Neural crest cell (in vitro differentiated cells): Measurements from ENCODE around the gene PAX7. TPM values are rescaled to one million over a fixed set of nuclear protein-coding genes. Genes with fewer than 3 reads are reported as not detected.
A peak's percentile ranks its signal among the peaks of the same experiment; 100 is the strongest.

Experiments used
- DNase-seq: peaks from one replicate; pipeline ENCODE4 v3.0.0; 2021; ENCODE audit warnings: low read depth, mixed read lengths, low spot score
- H3K27ac Mint-ChIP-seq: one replicate; pipeline ENCODE4 v1.8.0; 2021; ENCODE audit warnings: mild to moderate bottlenecking, mixed read lengths; ENCODE audit not compliant: unreplicated experiment
- H3K27me3 Mint-ChIP-seq: 2 replicates; pipeline ENCODE4 v1.8.0; 2021; ENCODE audit warnings: low read depth, mild to moderate bottlenecking, mixed read lengths
- H3K36me3 Mint-ChIP-seq: 2 replicates; pipeline ENCODE4 v1.8.0; 2021; ENCODE audit warnings: low read depth, mild to moderate bottlenecking, mixed read lengths
- H3K4me1 Mint-ChIP-seq: 2 replicates; pipeline ENCODE4 v1.8.0; 2021; ENCODE audit warnings: mixed read lengths
- H3K4me3 Mint-ChIP-seq: one replicate; pipeline ENCODE4 v1.8.0; 2021; ENCODE audit warnings: mild to moderate bottlenecking, mixed read lengths
- H3K9me3 Mint-ChIP-seq: 2 replicates; pipeline ENCODE4 v1.8.0; 2021; ENCODE audit warnings: mixed read lengths
- total RNA-seq: library from RNA; stranded (reverse); gene quantifications from 2 replicates; pipeline ENCODE4 v1.2.1, GENCODE V29; 2021
- TF ChIP-seq, protein P1 (sequence below): fragments of 200-600 bp; sonication (generic); conservative IDR thresholded peaks from 2 replicates; pipeline ENCODE4 v1.5.0; 2021; ENCODE audit warnings: antibody characterized with exemption, mild to moderate bottlenecking

Gene PAX7
- total RNA-seq, 1 donor from 2014 or later, result 10.9 TPM

DNA sequence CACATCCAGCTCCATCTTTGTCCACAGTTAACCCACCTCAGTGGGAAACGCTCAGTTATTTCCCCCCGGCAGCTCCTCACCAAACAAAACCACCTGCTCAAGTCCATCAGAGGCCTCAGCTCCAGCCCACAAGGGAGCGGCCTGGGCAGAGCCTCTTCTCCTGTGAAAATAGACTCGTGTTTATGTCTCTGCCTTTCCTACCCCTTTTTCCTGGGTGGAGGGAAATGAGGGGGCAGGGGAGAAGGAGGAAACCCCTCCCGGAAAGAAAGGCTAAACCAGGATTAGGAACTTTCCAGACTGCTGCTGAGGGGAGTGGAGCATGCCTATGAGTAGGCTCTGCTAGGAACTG lies 81.6 kb downstream of the PAX7 start:
- Mint-ChIP-seq H3K27ac (no peak overlapping the region), H3K36me3 (no peaks in the 10 kb centered on the region), H3K27me3 (peaks cover 47% of the 10 kb centered on the region), H3K4me1 (peaks cover 6% of the 10 kb centered on the region), H3K9me3 (no peaks in the 10 kb centered on the region), H3K4me3 (no peak overlapping the region)
- TF ChIP-seq, protein P1, sequence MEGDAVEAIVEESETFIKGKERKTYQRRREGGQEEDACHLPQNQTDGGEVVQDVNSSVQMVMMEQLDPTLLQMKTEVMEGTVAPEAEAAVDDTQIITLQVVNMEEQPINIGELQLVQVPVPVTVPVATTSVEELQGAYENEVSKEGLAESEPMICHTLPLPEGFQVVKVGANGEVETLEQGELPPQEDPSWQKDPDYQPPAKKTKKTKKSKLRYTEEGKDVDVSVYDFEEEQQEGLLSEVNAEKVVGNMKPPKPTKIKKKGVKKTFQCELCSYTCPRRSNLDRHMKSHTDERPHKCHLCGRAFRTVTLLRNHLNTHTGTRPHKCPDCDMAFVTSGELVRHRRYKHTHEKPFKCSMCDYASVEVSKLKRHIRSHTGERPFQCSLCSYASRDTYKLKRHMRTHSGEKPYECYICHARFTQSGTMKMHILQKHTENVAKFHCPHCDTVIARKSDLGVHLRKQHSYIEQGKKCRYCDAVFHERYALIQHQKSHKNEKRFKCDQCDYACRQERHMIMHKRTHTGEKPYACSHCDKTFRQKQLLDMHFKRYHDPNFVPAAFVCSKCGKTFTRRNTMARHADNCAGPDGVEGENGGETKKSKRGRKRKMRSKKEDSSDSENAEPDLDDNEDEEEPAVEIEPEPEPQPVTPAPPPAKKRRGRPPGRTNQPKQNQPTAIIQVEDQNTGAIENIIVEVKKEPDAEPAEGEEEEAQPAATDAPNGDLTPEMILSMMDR, result no peak
- no peak for DNase-seq

DNA sequence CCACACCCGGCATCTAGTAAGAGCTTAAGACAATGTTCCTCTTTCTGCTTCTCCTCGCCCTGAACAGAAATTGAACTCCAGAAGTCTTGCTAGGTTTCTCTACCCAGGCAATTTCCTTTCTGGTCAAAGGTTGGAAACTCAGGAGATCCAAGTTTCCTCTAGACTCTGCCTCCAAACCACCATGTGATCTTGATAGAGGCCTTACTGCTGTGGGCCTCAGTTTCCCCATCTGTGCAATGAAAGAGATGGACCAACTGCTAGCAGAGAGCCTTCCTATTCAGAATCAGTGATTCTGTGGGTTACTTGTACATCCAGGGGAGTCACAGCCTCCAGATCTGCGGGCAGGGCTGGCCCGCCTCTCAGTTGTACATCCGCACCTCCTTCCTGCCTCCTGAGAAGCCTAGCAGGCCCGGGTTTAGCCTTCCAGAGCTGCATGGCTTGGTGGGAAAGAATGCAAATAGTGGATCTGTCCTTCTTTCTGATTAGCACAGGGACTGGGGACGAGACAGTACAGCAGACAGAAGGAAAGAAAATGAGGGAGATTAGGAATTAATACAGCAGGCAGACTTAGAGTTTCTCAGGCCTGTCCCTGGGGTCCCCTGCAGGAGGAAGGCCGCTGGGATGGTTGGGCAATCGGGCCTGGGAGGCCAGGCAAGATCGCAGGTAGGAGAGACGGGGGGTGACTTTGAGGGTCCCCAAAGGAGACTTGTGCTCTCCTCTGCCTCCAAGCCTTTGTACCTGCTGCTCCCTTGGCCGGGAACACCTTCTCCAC lies 83.9 kb downstream of the PAX7 start:
- no peak for DNase-seq
- TF ChIP-seq, protein P1, result no peak
- Mint-ChIP-seq H3K4me1 (peaks cover 11% of the 10 kb centered on the region), H3K9me3 (no peaks in the 10 kb centered on the region), H3K4me3 (no peak overlapping the region), H3K27me3 (peaks cover 60% of the 10 kb centered on the region), H3K36me3 (no peaks in the 10 kb centered on the region), H3K27ac (no peak overlapping the region)

DNA sequence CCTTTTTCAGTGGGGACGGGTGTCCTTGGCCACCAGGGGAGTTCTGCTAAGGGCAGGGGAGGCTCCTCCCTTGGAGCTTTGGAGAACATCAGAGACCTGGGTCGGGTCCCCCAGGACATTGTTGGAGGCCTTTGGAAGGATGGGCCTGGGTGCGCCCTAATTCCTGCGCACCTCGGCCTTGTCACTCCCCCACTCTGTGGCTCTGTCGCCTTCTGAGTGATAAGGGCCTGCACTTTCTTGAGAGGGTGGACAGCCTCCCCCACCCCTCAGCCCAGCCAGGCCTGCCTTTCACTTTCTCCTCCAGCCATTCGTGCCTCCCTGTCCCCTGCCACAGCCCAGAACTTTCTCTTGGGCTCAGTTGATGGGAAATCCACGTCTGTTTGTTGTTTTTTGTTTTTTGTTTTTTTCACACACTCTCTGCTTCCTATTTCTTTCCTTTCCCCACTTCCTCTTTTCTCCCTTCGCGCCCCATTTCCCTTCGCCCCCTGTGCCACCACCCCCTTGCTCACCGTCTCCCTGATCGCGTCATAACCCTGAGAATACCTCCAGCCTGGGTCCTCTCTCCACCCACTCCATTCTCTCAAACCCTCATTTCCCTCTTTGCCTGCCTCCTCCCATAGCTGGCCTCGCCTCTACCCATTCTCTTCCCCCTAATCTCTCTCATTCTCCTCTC lies 85.6 kb downstream of the PAX7 start:
- H3K9me3 Mint-ChIP-seq, result no peaks in the 10 kb centered on the region
- H3K4me3 Mint-ChIP-seq, result peak overlapping the region; percentile 71
- no peak for DNase-seq
- TF ChIP-seq, protein P1, result no peak
- no peaks in the 10 kb centered on the region for H3K36me3 Mint-ChIP-seq
- H3K27ac Mint-ChIP-seq, result no peak overlapping the region
- peaks cover 11% of the 10 kb centered on the region for H3K4me1 Mint-ChIP-seq
- peaks cover 68% of the 10 kb centered on the region for H3K27me3 Mint-ChIP-seq

DNA sequence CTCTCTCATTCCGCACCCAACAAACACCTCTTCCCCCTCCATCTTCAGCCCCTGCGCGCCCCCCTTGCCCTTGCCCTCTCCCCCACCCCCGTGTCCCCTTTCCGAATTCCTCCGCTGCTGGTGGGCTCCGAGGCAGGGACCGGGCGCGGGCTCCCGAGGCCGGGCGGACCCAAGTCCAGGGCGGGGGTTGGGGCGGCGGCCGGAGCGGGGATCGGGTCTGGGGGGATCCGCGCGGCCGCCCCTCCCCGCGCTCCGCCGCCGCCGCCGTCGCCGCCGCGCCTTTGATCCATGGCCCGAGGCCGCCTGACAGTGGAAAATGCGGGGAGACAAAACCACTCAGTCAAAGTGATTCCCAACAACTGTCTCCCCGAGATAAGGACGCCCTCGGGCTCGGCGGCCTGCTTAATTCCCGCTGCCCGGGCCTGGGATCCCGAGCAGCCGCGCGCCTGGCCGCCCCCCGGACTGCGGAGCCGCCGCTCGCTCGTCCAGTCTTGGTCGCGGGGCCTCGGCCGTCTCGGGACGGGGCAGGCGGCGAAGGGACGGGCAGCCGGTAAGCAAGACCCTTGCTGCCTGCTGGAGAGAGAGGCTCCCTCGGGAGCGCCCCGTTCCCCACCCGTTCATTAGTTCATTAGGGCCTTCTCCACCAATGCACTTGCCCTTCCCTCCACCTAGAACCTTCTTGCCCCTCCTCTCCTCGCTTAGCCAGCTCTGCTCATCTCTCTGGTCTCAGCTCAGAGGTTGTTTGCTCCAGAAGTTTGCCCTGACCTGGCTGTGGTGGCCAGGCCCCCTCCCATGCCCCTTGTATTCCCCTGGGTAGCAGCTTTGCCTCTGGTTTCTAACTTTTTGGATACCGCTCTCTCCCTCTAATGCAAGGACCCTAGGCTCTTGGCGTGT lies 86.4 kb downstream of the PAX7 start:
- no peaks in the 10 kb centered on the region for H3K9me3 Mint-ChIP-seq
- H3K27ac Mint-ChIP-seq, result no peak overlapping the region
- DNase-seq, result no peak
- TF ChIP-seq, protein P1, result no peak
- H3K4me1 Mint-ChIP-seq, result peaks cover 11% of the 10 kb centered on the region
- H3K4me3 Mint-ChIP-seq, result peak overlapping the region; percentile 71
- no peaks in the 10 kb centered on the region for H3K36me3 Mint-ChIP-seq
- peaks cover 73% of the 10 kb centered on the region for H3K27me3 Mint-ChIP-seq

DNA sequence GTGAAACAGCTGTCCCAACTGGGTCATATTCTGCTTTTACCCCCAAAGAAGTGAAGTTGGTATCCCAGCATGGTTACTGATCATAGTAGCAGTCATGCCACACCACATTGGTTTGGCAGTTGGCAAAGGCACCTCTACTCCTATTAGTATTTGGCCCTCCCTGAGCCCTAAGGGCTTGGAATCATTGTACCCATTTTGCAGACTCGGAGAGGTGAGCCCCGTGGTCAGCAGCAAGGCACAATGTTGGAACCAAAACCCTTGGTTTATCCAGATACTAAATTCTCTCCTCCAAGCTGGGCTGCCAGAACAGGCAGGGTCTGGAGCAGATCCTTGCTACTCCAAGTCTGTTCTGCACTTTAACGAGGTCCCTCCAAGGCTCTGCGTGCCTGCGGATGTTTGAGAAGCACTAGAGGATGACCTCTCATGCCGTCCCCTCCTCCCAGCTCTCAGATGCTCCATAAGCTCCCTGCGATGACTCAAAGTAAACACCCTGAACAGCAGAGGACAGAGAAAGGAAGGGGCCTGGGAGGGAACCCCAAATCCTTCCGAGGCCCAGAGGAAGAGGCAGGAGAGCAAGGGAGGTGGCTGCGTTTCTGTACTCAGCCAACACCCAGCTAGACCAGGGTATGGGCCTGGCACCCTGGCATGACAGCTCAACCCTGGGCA lies 89.3 kb downstream of the PAX7 start:
- no peaks in the 10 kb centered on the region for H3K9me3 Mint-ChIP-seq
- H3K4me1 Mint-ChIP-seq, result peaks cover 11% of the 10 kb centered on the region
- TF ChIP-seq, protein P1, result no peak
- H3K4me3 Mint-ChIP-seq, result no peak overlapping the region
- peaks cover 78% of the 10 kb centered on the region for H3K27me3 Mint-ChIP-seq
- no peak for DNase-seq
- H3K27ac Mint-ChIP-seq, result no peak overlapping the region
- H3K36me3 Mint-ChIP-seq, result no peaks in the 10 kb centered on the region
